HG03135 (cell line): ENCODE measurements around the gene CACNA2D1.

Source experiments
- ATAC-seq: cut with Tn5 transposase; IDR thresholded peaks from one replicate; pipeline ENCODE4 v1.9.1; 2021; ENCODE audit warnings: mild to moderate bottlenecking, moderate library complexity; ENCODE audit not compliant: unreplicated experiment

Gene CACNA2D1

DNA sequence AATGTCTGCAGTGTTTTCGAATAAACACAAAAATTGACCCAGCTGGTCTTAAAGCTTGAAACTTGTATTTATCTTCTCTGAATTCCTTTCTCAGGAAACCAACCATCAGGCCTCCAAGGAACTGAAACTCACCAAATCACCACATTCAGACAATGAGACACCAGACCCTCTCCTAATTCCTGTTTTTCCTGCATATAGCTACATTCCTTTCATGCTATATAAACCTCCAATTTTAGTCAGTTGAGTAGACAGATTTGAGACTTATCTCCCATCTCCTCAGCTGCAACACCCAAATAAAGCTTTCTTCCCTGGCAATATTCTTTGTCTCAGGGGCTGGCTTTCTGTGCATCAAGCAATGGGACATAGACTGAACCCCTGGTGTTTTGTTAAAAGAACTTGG is 317.0 kb downstream of the CACNA2D1 start:
- no peak for ATAC-seq

DNA sequence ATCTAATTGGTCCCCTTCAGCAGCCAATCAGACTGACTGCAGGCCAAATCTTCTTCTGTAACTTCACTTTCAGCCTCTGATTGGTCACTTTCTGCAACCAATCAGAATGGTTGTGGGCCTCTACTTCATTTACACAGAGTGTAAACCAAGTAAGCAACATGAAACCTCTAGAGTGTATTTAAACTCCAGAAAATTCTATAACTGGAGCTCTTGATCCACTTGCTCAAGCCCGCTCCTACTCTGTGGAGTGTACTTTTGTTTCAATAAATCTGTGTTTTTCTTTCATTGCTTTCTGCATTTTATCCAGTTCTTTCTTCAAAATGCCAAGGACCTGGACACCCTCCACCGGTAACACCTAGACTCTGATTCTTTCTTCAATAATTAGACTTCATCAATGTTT is 319.1 kb downstream of the CACNA2D1 start:
- ATAC-seq, result no peak

DNA sequence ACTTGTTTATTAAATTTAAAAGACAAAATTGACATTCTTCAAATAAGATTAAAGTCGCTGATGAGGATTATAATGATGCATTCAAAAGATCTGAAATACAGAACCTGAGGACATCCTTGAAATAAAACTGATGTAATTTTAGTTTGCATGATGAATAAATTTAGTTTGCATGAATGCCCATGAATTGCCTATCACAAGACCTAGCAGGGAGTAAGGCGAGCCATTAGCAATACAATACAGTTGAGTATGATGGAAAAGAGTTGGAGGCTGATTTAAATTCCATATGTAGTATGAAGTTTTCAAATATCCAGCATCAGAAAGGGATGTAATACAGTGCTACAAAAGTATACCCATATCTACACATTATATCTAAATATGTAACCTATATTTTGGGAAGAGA is 321.3 kb downstream of the CACNA2D1 start:
- ATAC-seq, result no peak

DNA sequence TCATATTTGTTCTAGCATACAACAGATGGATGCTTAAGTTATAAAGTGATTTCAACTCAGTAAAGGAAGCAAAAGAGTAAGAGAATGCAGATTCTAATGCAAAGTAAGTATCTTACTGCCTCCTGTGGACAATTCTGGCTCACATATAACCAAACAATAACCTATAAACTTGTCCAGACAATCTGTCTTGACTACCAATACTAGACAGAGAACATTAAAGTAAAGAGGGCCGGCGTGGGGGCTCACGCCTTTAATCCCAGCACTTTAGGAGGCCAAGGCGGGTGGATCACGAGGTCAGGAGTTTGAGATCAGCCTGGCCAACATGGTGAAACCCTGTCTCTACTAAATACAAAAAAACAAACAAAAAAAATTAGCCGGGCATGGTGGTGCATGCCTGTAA is 329.3 kb downstream of the CACNA2D1 start:
- ATAC-seq, result no peak

DNA sequence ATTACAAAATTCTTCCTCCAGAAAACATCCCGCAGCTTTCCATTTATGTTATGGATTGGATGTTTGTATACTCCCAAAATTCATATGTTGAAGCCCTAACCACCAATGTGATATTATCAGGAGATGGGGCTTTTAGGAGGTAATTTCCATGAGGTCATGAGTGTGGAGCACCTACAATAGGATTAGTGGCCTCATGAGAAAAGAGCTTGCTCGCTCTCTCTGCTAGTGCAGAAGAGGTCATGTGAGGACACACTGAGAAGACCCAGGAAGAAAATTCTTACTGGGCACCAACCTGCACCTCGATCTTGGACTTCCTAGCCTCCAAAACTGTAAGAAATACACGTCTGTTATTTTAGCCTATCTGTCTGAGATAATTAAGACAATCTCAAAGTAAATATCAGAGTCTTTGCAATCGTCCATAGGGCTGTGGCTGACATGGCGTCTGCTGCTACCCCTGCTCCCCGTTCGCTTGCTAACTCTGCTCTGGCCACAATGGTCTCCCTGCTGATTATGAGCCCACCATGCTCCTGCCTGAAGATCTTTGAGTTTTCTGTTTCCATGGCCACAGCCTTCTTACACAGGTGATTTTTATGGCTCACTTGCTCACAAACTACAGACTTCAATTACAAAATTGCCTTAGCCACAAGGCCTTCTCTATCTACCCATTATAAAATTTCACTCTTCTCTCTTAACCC is 333.3 kb downstream of the CACNA2D1 start:
- no peak for ATAC-seq

DNA sequence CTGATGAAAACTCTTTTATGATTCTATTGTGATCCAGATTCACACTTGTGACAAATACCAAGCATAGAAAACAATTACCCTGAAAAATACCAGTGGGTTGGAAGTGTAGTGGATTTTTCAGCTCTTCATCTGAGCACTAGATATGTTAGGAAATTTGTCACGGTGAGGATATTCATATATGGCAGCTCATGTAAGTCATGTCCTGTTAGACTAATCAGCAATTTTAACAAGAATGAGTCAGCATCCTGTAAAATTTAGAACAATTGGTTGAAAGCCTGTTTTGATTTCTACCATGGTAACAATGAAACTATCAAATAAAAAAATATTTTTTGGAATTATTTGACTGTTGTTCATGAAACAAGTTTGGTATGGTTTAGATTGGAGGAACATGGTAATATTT is 334.3 kb downstream of the CACNA2D1 start:
- ATAC-seq, result no peak

DNA sequence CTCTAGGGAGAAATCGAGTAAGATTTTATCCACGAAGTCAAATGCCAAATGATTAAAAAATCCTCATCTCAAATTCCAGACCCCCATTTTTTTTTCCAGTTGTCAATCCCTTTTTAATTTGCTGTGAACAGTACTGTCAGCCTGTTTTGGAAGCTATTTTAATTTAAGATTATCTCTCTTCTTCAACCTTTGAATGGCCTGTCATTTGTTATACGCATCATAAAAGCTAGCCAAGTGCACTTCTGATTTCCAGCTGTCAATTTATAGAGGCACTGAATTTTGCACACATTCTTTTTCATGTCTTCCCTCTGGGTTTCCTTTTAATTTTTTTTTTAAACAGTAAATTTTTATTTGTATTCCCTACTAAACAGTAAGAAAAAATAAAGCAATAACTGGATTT is 337.4 kb downstream of the CACNA2D1 start:
- ATAC-seq, result no peak

DNA sequence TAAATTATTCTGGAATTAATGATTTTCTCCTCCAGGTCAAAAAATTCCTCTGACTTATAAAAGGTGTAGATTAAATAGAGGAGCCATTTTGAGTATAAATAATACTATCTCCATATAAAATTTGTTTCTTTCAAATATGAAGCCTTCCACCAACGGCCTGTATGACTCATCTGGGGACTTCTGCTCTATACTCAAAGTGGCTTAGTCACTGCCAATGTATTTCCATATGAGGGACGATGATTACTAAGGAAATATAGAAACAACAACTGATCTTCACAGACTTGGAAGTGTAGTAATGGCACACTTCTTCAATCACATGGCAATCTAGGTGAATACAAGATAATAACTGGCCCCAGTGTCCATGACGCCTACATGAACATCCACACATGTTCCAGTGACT is 338.1 kb downstream of the CACNA2D1 start:
- no peak for ATAC-seq

DNA sequence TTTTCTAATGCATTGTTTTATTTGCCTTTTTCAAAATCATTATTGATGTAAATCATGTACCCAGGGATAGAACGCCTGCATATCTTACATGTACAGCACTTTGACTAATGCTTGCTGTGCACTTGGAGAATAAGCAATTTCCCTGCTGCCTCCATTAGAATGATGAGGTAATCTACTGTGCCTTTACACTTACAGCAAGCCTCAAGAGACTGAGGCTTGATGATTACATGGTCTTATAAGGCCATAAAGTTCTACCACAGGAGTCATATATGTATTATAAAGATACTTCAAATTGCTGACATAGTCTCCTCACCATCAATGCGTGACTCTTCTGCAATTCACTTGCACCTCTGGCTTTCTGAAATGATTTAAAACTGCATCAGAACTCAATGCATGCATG is 345.2 kb downstream of the CACNA2D1 start:
- ATAC-seq, result no peak

DNA sequence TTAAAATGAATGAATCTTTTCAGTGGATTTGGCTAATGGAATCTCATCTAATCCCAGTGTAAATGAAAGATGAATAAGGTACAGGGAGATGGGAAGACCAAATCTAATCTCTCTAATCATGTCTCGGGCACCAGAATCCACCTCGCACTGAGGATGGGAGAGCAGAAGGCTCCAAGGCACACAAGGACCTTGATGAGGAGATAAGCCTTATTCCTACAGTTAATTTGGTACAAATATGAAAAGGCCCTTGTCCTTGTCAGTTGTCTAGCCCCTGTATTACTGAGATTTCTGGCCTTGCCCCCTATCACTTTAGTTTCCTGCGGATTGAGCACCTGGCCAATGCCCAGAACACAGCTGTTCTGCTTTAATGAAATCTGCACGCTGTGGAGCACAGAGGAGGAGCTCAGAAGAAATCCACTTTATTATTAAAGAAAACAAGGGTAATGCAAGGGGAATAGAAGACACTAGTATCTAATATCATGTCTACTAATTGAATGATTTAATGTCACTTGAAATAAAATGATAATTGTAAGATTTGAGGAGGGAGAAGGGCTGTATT is 352.4 kb downstream of the CACNA2D1 start:
- no peak for ATAC-seq

DNA sequence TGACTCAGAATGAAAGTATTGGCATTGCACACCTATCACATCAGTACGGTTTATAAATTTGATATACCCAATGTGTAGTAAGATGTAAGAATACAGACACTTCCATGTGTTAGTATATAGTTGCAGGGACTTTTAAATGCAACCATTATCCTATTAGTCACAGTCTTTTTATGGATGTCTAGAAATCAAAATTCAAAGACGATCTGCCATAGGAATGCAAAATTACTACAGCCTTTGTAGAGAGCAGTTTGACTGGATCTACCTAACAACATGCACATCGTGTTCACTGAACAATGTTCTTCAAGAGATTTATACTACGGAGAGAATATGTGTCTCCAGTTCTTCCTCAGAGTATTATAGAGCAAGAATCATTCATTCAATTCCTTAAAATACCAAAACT is 356.5 kb downstream of the CACNA2D1 start:
- ATAC-seq, result no peak

DNA sequence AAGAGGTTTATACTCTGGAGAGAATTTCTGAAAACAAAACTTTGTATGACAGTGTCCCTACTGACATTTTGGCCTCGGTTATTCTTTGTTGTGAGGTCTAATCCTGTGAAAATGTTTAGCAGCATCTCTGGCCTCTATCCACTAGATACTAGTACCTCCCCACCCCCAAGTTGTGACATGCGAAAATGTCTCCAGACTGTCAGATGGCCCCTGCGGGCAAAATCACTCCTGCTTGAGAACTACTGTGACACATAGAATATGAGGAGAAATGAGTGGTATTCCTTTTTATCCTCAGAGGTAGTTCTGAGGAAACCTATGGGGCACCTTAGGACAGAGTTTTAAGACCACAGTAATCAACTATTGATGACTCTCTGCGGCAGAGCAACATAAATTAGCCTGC is 358.5 kb downstream of the CACNA2D1 start:
- no peak for ATAC-seq

DNA sequence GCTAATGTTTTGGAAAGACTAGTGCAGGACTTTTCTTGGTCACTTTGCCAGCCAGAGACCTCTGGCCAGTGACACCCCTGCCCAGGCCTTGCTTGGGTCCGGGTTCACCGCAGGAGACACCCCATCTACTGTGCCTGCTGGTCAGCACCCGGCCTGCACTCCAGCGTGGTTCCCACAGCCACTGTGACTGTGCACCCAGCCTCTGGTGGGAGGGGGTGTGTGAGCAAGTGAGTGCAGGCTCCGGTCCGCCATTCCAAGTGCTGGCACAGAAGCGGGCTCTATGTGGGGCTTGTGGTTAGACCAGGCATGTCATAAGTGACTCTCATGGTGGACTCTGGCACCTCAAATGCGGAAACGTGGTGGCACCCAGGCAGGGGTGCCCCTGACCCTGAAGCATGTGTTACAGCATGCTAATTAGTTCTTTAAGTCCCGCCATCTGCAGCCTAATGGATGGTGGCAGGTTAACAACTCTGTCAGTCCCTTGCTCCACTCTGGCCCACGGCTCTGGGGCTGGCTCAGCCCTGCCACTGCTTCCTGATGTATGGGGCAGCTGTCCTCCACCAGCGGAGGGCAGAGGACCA is 361.8 kb downstream of the CACNA2D1 start:
- ATAC-seq, result no peak

DNA sequence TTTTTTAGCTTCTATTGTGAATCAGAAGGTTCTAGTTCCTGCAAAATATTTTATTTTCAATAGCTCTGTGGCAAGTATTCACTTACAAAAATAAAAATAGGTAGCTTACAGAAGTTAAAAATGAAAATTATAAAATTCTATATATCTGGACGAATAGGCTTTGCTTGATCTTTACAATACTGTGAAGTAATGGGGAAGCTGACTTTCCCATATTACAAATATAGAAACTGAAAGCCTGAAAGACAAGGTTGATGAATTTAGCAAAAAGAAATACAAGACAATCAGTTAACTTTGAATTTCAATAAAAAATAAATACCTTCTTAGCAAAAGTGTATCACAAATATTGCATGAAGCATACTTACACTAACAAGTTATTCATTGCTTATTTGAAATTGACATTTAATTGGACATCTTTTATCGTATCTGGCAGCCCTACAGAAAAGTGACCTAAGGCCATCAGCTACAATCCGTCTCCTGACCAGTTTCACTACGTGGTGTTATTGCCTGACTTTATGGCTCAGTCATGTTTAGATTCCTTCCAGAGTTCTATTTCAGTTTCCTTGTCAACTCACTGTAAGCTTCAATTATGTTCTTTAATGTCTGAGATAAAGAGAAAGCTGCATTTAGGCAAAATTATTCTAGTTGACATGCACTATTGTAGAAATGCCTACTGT is 363.2 kb downstream of the CACNA2D1 start:
- no peak for ATAC-seq

DNA sequence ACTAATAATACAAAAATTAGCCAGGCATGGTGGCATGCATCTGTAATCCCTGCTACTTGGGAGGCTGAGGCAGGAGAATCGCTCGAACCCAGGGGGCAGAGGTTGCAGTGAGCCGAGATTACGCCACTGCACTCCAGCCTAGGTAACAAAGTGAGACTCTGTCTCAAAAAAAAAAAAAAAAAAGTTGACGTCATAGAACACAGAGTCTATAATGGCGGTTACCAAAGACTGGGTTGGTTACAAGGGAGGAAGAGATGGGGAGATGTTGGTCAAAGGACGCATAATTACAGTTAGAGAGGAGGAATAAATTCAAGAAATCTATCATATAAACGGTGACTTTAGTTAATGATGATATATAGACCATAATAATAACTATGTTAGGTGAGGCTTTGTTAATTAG is 364.1 kb downstream of the CACNA2D1 start:
- no peak for ATAC-seq

DNA sequence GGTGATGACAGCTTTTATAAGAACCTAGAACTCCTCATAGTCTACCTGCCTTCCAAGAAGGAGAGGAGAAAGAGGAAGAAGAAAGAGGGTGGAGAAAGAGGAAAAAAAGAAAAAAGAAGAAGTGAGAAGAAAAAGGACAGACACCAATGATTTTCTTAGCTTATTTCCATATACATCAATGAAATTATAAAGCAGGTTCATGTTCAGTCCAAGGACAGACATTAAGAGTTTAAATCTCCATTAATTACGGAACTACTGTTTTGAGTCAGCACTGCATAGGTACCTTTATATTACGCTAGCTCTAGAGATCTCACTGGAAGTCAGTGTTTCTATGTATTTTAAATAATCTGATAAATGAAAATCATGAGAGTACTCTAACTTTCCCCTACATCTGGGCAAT is 364.8 kb downstream of the CACNA2D1 start:
- no peak for ATAC-seq

DNA sequence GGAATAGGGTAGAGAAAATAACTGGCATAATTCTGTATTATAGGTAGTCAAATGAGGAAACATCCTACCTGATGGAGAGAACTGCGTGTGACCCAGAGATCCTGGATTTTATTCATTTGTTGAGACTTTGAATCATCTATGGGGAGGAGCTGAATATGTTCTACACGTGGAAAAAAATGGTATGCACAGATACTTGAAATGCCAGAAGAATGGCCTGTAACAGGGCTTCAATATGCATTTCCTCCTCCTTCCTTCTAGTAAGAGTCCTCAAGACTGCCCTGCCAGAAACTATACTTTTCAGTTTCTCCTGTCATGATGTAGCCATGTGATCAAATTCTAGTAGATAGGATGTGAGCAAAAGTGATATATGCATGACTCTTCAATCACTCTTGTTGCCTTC is 372.1 kb downstream of the CACNA2D1 start:
- no peak for ATAC-seq

DNA sequence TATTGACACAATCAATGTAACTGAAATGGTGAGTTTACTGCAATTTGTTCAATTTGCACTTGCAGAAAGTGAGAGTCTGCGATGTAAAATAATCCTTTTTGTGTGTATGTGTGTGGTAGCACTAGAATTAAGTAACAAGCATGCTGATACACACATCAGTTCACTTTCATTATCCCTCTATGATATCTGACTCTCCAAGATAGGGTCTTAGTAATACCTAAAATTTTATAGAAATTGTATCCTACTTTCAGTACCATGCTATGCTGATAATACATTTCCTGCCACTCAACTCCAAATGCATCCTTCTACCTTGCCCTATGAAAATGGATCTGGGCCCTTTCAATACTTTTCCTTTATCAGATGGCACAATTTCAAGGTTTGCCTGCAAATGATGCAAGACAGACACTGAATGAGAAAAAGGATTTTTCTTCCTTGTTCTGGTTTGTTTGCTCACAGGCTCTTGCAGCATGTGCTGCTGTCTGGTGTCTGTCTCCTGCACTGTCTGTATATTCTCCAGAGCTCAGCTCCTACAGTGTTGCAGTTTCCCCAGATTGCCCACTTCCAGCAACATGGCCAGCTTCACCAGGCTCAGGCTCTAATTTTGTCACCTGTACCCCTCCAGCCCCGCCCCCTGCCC is 375.8 kb downstream of the CACNA2D1 start:
- no peak for ATAC-seq

DNA sequence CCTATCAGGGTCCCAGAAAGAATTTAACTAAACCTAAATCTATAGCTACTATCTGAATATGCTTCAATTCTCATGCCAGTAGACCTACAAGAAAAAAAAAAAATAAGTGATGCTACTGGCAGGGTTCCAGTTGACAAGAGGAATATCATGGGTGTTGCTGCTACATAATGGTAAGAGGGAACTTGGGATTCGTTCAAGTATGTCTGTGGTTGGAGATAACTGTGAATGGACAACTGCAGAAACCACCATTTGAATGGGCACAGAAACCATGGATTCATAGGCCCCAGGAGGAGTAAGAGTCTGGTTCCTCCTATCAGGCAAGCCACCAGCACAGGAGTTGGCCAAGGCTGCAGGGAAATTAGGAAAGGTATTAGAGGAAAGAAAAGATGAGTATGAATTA is 386.1 kb downstream of the CACNA2D1 start:
- ATAC-seq, result no peak

DNA sequence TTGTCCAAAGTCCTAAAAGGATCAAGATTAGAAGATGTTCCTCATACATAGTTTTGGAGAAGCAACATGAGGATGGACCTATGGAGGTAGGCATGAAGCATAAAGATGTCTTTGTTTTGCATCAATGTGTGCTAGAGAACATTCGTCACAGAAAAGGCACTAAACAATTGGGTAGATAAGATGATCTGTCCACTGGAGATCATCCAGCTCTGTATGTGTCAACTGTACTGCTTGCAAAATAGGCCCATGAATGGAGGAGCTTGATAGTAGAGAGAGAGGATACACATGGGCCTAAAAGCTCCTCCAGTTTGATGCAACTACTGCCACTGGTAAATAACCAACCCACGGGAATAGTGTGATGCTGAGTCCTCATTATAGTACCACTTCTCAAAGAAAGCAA is 387.3 kb downstream of the CACNA2D1 start:
- no peak for ATAC-seq

DNA sequence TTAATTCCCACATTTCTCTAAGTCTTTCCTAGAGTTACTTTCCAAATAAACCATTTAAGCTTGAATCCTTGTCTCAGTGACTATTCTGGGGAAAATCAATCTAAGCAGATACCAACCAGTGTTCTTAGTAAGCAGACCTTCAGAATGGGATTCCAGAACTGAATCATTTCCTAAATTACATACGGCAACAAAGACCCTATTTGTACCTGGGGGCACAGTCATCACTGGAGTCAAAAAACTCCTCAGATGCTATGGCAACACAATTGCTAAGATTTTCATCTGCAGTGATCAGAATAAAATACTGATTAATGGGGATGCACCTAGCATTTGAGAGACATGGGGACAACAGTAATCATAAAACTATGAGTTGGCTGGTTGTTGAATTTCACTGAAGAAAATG is 389.0 kb downstream of the CACNA2D1 start:
- no peak for ATAC-seq
